NCI-H128 (cell line): Measurements from ENCODE around the gene GBP5.
"Not testable (repeated sequence)": the region's sequence is repeated elsewhere in the genome, so short reads cannot be mapped to it uniquely, and the experiment has no call there.

Experiments used
- DNase-seq: peaks from one replicate; lab custom pipeline; 2025; ENCODE audit not compliant: unreplicated experiment; lab: John Stamatoyannopoulos, UW

Gene GBP5

GRCh38 chr1:89272269-89273041, at the start of gene GBP5:
Gene GBP5 (minus strand): TSS chr1:89272860. CDS start chr1:89269555, 3,305 bp downstream.
- DNase-seq: not testable (repeated sequence)

- DNase-seq: no peak
These were observed 49.7 kb upstream of the GBP5 start for GRCh38 chr1:89322402-89322801.

- no peak for DNase-seq
These were observed 39.9 kb upstream of the GBP5 start for GRCh38 chr1:89312572-89312971.

GRCh38 chr1:89311757-89312156, 39.1 kb upstream of the GBP5 start:
- no peak for DNase-seq

- no peak for DNase-seq
These were observed 38.3 kb upstream of the GBP5 start for GRCh38 chr1:89310976-89311375.

GRCh38 chr1:89310505-89310904, 37.8 kb upstream of the GBP5 start:
- no peak for DNase-seq

- DNase-seq: no peak
These were observed 37.2 kb upstream of the GBP5 start for GRCh38 chr1:89309828-89310227.

- no peak for DNase-seq
These were observed 33.6 kb upstream of the GBP5 start for GRCh38 chr1:89306273-89306672.

- DNase-seq: no peak
These were observed 32.8 kb upstream of the GBP5 start for GRCh38 chr1:89305493-89305892.

- no peak for DNase-seq
These were observed 32.0 kb upstream of the GBP5 start for GRCh38 chr1:89304572-89305230.

GRCh38 chr1:89302697-89303332, 30.2 kb upstream of the GBP5 start:
- no peak for DNase-seq

- not testable (repeated sequence) for DNase-seq
These were observed 27.2 kb upstream of the GBP5 start for GRCh38 chr1:89299739-89300463.

- DNase-seq: no peak
These were observed 25.8 kb upstream of the GBP5 start for GRCh38 chr1:89298461-89298860.

GRCh38 chr1:89295187-89295586, 22.5 kb upstream of the GBP5 start:
- DNase-seq: no peak

GRCh38 chr1:89291276-89291675, 18.6 kb upstream of the GBP5 start:
- no peak for DNase-seq

GRCh38 chr1:89288051-89288340, 15.3 kb upstream of the GBP5 start:
- DNase-seq: no peak

- DNase-seq: no peak
These were observed 14.8 kb upstream of the GBP5 start for GRCh38 chr1:89287181-89288050.

GRCh38 chr1:89286549-89287180, 14.0 kb upstream of the GBP5 start:
- no peak for DNase-seq

GRCh38 chr1:89285745-89286380, 13.2 kb upstream of the GBP5 start:
- DNase-seq: no peak
